ENCODE data around the gene RABEP2. TPM values are rescaled to one million over a fixed set of nuclear protein-coding genes. Genes with fewer than 3 reads are reported as not detected.
"Not testable (repeated sequence)": the region's sequence is repeated elsewhere in the genome, so short reads cannot be mapped to it uniquely, and the experiment has no call there.

Gene RABEP2
- total RNA-seq, 1 donor from 2014 or later: 31.2 TPM

- DNase-seq (ENCODE audit: low read depth in 2 of 2): no peak
Observed at GRCh38 chr16:28904363-28904762, 20.7 kb downstream of the RABEP2 start.

DNA sequence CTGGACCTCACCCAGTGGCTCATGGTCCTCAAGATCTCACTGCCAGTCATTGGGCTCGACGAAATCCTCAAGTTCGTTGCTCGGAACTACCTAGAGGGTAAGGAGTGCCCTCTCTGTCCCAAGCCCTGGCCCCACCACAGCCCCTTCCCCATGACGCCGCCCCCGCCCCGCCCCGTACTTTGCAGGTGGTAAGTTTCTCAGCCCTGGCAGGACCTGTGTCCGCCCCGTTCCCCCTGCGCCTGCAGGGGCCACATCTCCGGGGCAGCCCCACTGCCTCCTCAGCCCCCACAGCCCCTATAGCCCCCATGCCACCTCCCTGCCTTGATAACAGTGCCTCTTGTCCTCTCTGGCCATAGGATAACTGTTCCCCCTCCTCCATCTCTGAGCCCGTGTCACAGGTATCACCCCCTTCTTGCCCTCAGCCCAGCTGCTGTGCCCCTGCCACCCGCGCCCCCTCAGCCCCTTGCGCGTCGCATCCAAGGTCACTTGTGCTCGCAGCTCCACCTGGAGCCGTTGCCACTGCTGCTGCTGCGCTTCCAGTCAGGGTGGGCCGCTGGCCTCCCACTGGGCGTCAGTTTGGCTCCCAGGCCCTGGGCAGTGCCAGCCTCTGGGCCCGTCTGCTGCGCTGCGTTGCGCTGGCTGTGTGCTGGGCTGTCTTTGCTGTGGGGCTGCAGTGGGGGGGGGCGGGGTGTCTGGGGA is 21.5 kb downstream of the RABEP2 start:
- DNase-seq (ENCODE audit: low read depth in 2 of 2): no peak

GRCh38 chr16:28902909-28903308 is 22.1 kb downstream of the RABEP2 start:
- DNase-seq (ENCODE audit: low read depth in 2 of 2): no peak

DNA sequence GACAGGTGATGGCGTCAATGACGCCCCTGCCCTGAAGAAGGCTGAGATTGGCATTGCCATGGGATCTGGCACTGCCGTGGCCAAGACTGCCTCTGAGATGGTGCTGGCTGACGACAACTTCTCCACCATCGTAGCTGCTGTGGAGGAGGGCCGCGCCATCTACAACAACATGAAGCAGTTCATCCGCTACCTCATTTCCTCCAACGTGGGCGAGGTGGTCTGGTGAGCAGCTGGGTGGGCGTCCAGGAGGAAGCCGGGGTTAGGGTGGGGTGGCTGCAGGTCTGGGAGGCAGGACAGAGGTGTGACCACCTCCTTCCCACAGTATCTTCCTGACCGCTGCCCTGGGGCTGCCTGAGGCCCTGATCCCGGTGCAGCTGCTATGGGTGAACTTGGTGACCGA is 23.2 kb downstream of the RABEP2 start:
- DNase-seq (ENCODE audit: low read depth in 2 of 2): no peak

- DNase-seq (ENCODE audit: low read depth in 2 of 2): no peak
Observed at GRCh38 chr16:28900601-28901000, 24.4 kb downstream of the RABEP2 start.

- DNase-seq (ENCODE audit: low read depth in 2 of 2): no peak
Observed at GRCh38 chr16:28899882-28900590, 25.0 kb downstream of the RABEP2 start.

DNA sequence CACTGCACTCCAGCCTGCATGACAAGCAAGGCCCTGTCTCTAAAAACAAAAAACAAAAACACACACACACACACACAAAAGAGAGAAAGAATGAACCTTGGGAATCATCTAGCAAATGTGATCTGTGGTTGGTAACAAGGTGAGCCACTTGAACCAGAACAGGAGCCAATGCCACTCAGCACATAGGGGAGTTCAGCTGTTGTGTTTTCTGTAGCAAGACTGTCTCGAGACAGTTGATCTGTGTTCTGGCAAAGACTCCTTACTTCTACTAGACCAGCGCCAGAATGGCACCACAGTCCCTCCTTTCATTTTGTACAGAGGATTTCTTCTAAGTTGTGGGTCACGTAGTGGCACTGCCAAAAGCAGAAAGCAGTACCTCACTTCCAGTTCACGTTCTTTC is 26.1 kb downstream of the RABEP2 start:
- DNase-seq (ENCODE audit: low read depth in 2 of 2): no peak

DNA sequence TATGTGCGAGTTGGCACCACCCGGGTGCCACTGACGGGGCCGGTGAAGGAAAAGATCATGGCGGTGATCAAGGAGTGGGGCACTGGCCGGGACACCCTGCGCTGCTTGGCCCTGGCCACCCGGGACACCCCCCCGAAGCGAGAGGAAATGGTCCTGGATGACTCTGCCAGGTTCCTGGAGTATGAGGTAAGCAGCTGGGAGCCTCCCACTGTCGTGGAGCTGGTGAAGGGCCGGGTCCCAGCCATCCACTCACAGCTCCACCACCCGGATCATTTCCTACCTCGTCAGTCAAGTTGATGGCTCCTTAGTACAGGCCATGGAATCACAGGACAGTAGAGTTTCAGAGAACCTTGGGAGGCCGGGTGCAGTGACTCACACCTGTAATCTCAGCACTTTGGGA is 26.8 kb downstream of the RABEP2 start:
- DNase-seq (ENCODE audit: low read depth in 2 of 2): no peak

DNA sequence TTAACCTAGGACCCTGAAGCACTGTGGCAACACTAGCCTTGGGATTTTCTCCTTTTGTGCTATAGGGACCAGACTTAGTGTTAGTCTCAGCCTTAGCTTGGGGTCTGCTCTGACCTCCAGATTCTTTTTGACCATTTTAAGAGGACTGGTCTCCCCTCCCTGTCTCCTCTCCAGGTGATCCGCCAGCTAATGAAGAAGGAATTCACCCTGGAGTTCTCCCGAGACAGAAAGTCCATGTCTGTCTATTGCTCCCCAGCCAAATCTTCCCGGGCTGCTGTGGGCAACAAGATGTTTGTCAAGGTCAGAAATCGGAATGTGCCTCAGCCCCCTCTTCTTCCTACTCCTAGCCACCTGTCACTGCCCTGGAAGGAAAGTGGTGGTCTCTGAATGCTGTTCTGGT is 27.2 kb downstream of the RABEP2 start:
- no peak for DNase-seq (ENCODE audit: low read depth in 2 of 2)

GRCh38 chr16:28895609-28896008 is 29.4 kb downstream of the RABEP2 start:
- DNase-seq (ENCODE audit: low read depth in 2 of 2): no peak

GRCh38 chr16:28893291-28893690 is 31.7 kb downstream of the RABEP2 start:
- DNase-seq (ENCODE audit: low read depth in 2 of 2): no peak

DNA sequence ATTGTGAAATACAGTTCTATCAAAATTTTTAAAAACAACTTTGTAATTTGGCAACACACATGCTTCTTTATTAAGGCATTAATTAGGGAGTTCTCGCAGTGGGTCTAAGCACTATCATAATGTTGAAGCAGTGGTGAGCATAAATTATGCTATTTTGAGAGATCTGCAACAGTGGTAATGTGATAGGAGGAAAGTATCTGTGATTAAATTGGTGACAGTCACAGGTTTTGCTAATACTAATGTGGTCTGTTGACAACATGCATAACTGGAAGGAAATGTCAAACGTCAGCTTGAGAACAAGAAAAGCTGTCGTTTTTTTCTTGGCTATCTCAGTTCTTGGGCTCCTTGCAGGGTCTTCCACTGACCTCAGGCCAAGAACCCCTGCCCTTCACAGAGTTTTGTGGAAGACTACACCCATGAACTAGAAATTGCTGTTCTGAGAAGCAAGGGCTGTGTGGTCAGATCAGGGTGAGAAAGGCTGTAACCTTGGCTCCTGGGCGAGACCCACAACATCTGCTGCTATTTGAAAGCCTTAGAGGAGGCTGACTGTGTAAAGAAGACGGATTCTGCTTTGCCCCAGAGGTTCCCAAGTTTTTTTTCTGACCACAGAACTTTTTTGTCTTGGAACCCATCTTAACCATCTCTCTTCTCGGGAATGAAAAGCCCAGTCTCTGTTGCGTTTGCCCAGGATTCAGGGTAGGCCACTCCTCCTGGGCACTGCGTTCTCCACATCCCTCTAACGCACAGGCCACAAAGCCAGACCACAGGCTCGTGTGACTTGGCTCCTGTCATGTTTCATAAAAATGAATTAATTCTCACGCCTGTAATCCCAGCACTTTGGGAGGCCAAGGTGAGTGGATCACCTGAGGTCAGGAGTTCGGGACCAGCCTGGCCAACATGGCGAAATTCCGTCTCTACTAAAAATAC is 32.8 kb downstream of the RABEP2 start:
- no peak for DNase-seq (ENCODE audit: low read depth in 2 of 2)

- not testable (repeated sequence) for DNase-seq (ENCODE audit: low read depth in 2 of 2)
Observed at GRCh38 chr16:28890355-28890754, 34.7 kb downstream of the RABEP2 start.

DNA sequence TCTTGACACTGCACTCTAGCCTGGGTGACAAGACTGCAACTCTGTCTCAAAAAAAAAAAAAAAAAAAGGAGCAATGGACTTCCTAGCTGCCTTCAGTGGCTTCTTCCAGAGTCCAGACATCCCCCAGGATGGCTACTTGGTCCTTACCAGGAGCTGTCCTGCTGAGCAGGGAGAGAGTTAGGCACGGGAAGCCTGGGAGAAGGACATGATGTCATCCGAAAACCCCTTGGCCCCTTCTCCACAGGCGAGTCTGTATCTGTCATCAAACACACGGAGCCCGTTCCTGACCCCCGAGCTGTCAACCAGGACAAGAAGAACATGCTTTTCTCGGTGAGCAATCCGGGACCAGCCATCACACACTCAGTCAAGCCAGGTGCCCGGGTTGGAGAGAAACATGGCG is 38.1 kb downstream of the RABEP2 start:
- DNase-seq (ENCODE audit: low read depth in 2 of 2): no peak

GRCh38 chr16:28884045-28884444 is 41.0 kb downstream of the RABEP2 start:
- DNase-seq (ENCODE audit: low read depth in 2 of 2): no peak

DNA sequence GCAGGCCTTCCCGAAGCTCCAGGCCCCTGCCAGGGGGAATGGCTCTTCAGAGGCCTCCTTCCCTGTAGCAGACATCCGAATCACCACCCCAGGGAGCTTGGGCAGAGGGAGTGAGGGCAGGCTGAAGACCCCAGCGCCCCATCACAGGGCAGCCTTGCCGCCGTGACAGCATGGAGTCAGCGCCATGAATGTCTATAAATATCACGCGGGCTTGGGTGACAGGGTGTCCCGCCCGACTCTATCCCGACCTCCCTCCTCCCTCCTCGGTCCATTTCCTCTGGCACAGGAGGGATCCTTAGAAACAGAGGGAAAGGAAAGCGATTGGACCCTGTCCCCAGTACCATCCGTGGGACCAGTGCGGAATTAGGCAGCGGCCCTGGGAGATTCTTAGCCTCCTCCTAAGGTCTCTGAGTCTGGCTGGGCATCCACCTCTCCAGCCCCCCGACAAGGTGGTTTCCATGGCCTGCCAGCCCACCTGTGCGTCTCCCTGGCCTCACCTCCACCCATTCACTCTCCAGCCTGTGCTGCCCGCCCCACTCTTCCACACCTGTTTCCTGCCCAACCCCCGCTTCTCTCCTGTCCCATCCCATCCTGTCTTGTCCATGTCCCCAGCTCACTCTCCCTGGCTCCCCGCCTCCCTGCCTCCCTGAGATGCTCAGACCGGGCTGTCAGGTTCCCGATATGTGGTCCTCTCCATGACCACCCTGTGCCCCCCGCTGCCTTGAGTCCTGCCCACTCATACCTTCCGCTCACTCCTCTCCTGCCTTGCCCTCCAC is 41.6 kb downstream of the RABEP2 start:
- DNase-seq (ENCODE audit: low read depth in 2 of 2): no peak

GRCh38 chr16:28882551-28883160 is 42.4 kb downstream of the RABEP2 start:
- DNase-seq (ENCODE audit: low read depth in 2 of 2): no peak

DNA sequence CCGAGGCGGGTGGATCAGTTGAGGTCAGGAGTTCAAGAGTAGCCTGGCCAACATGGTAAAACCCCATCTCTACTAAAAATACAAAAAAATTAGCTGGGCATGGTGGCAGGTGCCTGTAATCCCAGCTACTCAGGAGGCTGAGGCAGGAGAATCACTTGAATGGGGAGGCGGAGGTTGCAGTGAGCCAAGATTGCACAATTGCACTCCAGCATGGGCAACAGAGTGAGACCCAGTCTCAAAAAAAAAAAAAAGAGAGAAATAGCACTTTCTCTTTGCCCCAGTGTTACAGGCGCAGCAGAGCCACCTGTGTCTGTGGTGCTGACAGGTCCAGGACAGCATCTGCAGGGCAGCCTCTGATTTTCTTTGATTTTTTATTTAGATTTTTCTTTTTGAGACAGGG is 43.5 kb downstream of the RABEP2 start:
- not testable (repeated sequence) for DNase-seq (ENCODE audit: low read depth in 2 of 2)

DNA sequence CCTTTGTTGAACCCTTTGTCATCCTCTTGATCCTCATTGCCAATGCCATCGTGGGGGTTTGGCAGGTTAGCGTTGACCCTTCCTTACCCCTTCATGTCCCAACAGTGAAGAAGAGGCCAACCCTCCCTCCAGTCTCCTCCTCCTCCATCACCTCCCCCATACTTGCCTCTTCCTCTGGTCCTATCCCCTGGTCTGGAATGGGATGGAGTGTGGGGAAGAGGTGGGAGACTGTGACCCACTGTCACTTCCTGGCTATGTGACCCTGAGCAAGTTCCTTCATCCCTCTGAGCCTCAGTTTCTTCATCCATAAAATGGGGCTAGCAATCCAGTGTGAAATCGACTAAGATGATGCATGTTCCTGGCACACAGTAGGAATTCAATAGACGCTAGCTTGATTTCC is 44.1 kb downstream of the RABEP2 start:
- DNase-seq (ENCODE audit: low read depth in 2 of 2): no peak

DNA sequence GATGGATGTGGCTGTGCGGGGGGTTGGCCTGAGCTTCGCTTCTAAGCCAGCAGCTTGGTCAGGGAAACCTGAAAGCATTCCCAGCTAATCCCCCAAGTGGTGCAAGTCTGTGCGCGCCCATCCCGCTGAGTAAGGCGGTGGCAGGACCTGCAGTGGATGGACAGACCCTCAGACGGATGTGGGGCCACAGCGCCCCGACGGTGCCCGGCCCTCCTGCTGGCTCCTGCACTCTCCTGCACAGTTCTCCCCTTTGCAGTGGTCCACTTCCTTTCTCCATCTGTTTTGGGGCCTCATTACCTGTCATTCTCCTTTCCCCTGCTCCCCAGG is 44.5 kb downstream of the RABEP2 start:
- DNase-seq (ENCODE audit: low read depth in 2 of 2): no peak
